Left ventricle myocardium inferior (tissue), 1 donor: ENCODE measurements around the gene BBS9. TPM values are rescaled to one million over a fixed set of nuclear protein-coding genes. Genes with fewer than 3 reads are reported as not detected.

Experiments used
- DNase-seq: peaks from one replicate; pipeline ENCODE4 v3.0.0-alpha.2; 2020
- H3K27ac ChIP-seq: fragments of 200-600 bp; replicated peaks from 2 replicates; pipeline ENCODE4 v1.8.0; 2021
- H3K27me3 ChIP-seq: fragments of 200-600 bp; 2 replicates; pipeline ENCODE4 v1.8.0; 2021; ENCODE audit warnings: low read depth
- H3K36me3 ChIP-seq: fragments of 200-600 bp; 2 replicates; pipeline ENCODE4 v1.8.0; 2021
- H3K4me1 ChIP-seq: fragments of 200-600 bp; 2 replicates; pipeline ENCODE4 v1.8.0; 2021
- H3K4me3 ChIP-seq: fragments of 200-600 bp; 2 replicates; pipeline ENCODE4 v1.8.0; 2021; ENCODE audit warnings: mild to moderate bottlenecking, moderate library complexity
- H3K9me3 ChIP-seq: fragments of 200-600 bp; replicated peaks from 2 replicates; pipeline ENCODE4 v1.8.0; 2021
- CTCF ChIP-seq: fragments of 200-600 bp; IDR thresholded peaks from 2 replicates; pipeline ENCODE4 v1.8.0; 2021; ENCODE audit warnings: antibody characterized with exemption, mild to moderate bottlenecking, borderline replicate concordance
- intact Hi-C: fragments of 100-400 bp; cut with micrococcal nuclease; formaldehyde crosslinking; loops from one replicate; pipeline ENCODE4 v1.11.0; 2022
- total RNA-seq: library from RNA; stranded (reverse); fragmentation: NEBNext Ultra II Directional; extraction: Animal tissue kit (Norgen Biotek cat#: 25700); gene quantifications from one replicate; pipeline ENCODE4 v1.2.1, GENCODE V29; 2021
- donor health status: DM: no; HTN: yes; CAD: no; lungs with severe emphysema.

The BBS9 gene
- total RNA-seq, 1 donor from 2014 or later, result 13.7 TPM

GRCh38 chr7:33537104-33537477 is 407.7 kb downstream of the BBS9 start:
- H3K27me3 ChIP-seq, result no peaks in the 10 kb centered on the region
- H3K9me3 ChIP-seq, result peaks cover 5% of the 10 kb centered on the region
- no peak overlapping the region for H3K4me3 ChIP-seq
- TF ChIP-seq CTCF, result no peak
- intact Hi-C loops, result no loop called here
- DNase-seq, result no peak
- no peak overlapping the region for H3K27ac ChIP-seq
- H3K4me1 ChIP-seq, result peaks cover 29% of the 10 kb centered on the region
- H3K36me3 ChIP-seq, result peaks cover 9% of the 10 kb centered on the region

- Histone ChIP-seq H3K27me3 (no peaks in the 10 kb centered on the region), H3K4me3 (no peak overlapping the region), H3K27ac (no peak overlapping the region), H3K9me3 (peaks cover 5% of the 10 kb centered on the region), H3K4me1 (peaks cover 30% of the 10 kb centered on the region), H3K36me3 (peaks cover 6% of the 10 kb centered on the region)
- intact Hi-C loops, result no loop called here
- DNase-seq, result no peak
- TF ChIP-seq CTCF, result no peak
Measured at GRCh38 chr7:33539198-33539597, 409.8 kb downstream of the BBS9 start.

- H3K27me3 ChIP-seq, result no peaks in the 10 kb centered on the region
- no peak for TF ChIP-seq CTCF
- peak overlapping the region; percentile 17 for H3K27ac ChIP-seq
- H3K4me1 ChIP-seq, result peaks cover 33% of the 10 kb centered on the region
- intact Hi-C loops, result no loop called here
- DNase-seq, result no peak
- H3K36me3 ChIP-seq, result no peaks in the 10 kb centered on the region
- peaks cover 5% of the 10 kb centered on the region for H3K9me3 ChIP-seq
- H3K4me3 ChIP-seq, result no peak overlapping the region
Measured at GRCh38 chr7:33539659-33540400, 410.5 kb downstream of the BBS9 start.

GRCh38 chr7:33547880-33548279 is 418.5 kb downstream of the BBS9 start:
- no peak for TF ChIP-seq CTCF
- H3K9me3 ChIP-seq, result no peaks in the 10 kb centered on the region
- intact Hi-C loops, result no loop called here
- peaks cover 19% of the 10 kb centered on the region for H3K4me1 ChIP-seq
- no peak overlapping the region for H3K27ac ChIP-seq
- no peaks in the 10 kb centered on the region for H3K36me3 ChIP-seq
- DNase-seq, result no peak
- no peak overlapping the region for H3K4me3 ChIP-seq
- no peaks in the 10 kb centered on the region for H3K27me3 ChIP-seq

- intact Hi-C loops, result no loop called here
- Histone ChIP-seq H3K27ac (peak overlapping the region; percentile 62), H3K4me3 (no peak overlapping the region), H3K9me3 (no peaks in the 10 kb centered on the region), H3K36me3 (no peaks in the 10 kb centered on the region), H3K4me1 (peaks cover 28% of the 10 kb centered on the region), H3K27me3 (no peaks in the 10 kb centered on the region)
- no peak for DNase-seq
- no peak for TF ChIP-seq CTCF
Measured at GRCh38 chr7:33550363-33550762, 421.0 kb downstream of the BBS9 start.
